ENCODE measurements around the gene BRD1.

The BRD1 gene

DNA sequence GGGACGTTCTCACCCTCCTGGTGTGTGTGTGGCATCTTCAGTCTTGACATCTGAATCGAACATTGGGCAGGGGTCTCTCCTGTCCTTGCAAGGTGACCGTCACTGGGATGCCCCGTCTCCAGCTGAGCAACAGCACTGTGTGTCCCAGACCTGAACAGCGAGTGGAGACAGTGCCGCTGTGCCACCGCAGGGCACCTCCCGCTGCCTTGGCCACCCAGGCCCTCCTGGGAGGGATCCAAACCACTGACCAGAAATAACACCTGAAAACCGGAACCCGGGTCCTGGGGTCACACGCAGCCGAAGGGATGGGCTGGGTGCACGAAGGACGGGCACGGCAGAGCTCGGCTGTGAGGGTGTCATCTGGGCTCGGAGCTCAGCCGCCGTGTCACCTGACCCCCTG is 102.2 kb downstream of the BRD1 start:
- DNase-seq, result no peak

DNA sequence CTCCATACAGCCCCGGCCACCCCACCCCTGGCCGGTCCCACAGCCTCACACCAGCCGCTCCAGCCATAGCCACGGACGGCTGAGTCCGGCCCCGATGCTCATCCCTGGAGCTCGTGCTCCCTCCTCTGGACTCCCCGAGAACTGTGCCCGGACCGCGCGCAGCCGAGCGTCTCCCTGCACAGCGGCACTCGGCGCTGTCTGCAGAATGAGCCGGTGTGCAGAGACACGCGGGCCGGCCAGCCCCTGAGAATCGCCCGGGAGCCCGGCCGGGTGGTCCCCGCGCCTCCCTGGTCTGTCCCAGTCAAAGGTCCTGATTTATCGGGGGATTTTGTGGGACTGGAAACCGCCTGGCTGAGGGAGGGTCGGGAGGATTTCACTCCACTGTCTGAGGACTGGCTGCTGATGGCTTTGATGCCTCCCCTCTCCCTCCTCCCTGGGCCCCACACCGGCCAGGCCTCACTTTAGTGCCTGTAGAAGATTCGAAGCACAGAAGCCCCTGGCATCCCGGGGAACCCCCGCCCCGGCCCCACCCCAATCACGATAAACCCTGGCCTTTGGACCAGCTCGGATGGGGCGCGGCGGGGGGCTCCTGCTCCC is 102.7 kb downstream of the BRD1 start:
- DNase-seq, result no peak

DNA sequence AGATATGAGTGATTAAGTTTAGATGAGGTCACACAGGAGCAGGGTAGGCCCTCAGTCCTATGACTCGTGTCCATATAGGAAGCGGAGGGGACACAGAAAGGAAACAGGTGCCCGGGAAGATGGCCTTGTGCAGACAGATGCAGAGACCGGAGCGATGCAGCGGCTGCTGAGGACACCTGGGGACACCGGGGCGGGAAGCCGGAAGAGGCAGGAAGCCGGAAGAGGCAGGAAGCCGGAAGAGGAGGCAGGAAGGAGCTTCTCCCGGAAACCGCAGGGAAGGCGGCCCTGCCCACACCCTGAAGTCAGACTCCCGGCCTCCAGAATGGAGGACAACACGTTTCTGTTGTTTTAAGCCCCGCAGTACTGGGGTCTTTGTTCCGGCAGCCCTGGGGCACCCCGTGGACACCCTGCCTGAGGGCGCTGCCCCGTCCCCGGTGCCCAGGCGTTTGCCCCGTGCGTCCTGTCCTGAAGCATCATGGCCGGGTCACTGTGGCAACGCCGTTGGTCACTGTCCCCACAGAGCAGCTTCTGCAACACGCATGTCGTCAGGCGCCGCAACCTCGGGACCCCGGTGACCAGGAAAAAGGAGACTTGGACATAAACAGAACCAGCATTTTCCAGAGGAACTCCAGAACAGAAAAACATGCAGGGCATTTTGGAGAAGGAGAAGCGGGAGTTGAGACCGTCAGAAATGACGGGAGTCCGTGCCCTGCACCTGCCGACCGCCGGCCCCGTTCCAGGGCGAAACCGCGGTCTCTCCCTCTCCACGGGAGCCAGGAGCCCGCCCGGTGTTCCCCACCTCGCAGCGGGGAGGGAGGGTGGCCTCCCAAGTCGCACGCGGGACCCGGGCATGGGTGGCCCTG is 103.4 kb downstream of the BRD1 start:
- no peak for DNase-seq

DNA sequence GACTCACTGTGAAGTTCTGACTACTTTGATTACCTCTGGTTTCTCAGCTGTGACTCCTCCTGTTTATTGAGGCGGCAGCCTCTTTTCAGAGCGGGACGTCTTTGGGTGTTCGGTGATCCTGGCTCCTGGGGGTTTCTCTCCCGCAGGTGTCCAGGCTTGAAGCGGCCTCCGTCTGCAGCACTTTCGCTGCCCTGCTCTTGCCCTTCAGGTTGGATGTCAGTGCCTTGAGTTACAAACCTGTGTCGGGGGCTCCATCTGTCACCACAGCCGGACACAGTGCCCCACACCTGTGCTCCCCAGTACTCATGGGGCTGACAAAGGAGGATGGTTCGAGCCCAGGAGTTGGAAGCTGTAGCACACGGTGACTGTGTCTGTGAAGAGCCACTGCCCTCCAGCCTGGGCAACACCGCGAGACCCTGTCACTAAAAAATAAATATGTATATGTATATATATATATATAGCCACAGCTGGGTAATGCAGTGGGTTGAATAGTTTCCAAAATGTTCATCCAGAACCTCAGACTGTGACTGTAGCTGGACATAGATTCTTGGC is 104.1 kb downstream of the BRD1 start:
- DNase-seq, result no peak

Data from NCI-H446 treated with DMSO at 0.1 percent for 48 hours (cell line).